Measurements from ENCODE around the gene MTHFD1L. TPM values are rescaled to one million over a fixed set of nuclear protein-coding genes. Genes with fewer than 3 reads are reported as not detected.

The MTHFD1L gene
- total RNA-seq, 4 donors from 2014 or later, result 2.4 to 19.2 (median 8.0) TPM

- H3K27ac ChIP-seq, result no peak overlapping the region
- no peak overlapping the region for H3K4me3 ChIP-seq
- H3K4me1 ChIP-seq, result peaks cover 0 to 9% (median 0%) of the 10 kb centered on the region in 3 donors
- H3K36me3 ChIP-seq, result peaks cover 0 to 10% (median 0%) of the 10 kb centered on the region in 3 donors
- no peak for DNase-seq
- H3K27me3 ChIP-seq, result no peaks in the 10 kb centered on the region
- intact Hi-C loops (cut with DNase I), result no loop called here
- no peak for TF ChIP-seq POLR2A (IDR thresholded peaks at IDR 0.05)
- no peak for TF ChIP-seq CTCF (IDR thresholded peaks at IDR 0.05)
- H3K9me3 ChIP-seq, result no peaks in the 10 kb centered on the region
- 83 to 95% methylated on average over 4 of the region's 4 CpGs for WGBS, 2 donors
Measured at GRCh38 chr6:150969901-150970300, 104.4 kb downstream of the MTHFD1L start.

GRCh38 chr6:150971219-150971618, 105.7 kb downstream of the MTHFD1L start:
- 65 to 76% methylated on average over 8 of the region's 8 CpGs for WGBS, 2 donors
- Histone ChIP-seq H3K4me1 (peaks cover 0 to 9% (median 0%) of the 10 kb centered on the region in 3 donors), H3K36me3 (peaks cover 0 to 10% (median 0%) of the 10 kb centered on the region in 3 donors), H3K27me3 (no peaks in the 10 kb centered on the region), H3K27ac (no peak overlapping the region), H3K9me3 (no peaks in the 10 kb centered on the region), H3K4me3 (no peak overlapping the region)
- intact Hi-C loops (cut with DNase I), result no loop called here
- DNase-seq, result no peak
- TF ChIP-seq CTCF (IDR thresholded peaks at IDR 0.05), result no peak
- no peak for TF ChIP-seq POLR2A (IDR thresholded peaks at IDR 0.05)

GRCh38 chr6:150975136-150975535, 109.6 kb downstream of the MTHFD1L start:
- H3K27ac ChIP-seq, result no peak overlapping the region
- H3K4me1 ChIP-seq, result peaks cover 0 to 4% (median 0%) of the 10 kb centered on the region in 3 donors
- no peak overlapping the region for H3K4me3 ChIP-seq
- H3K9me3 ChIP-seq, result no peaks in the 10 kb centered on the region
- H3K27me3 ChIP-seq, result no peaks in the 10 kb centered on the region
- intact Hi-C loops (cut with DNase I), result no loop called here
- no peak for TF ChIP-seq POLR2A (IDR thresholded peaks at IDR 0.05)
- TF ChIP-seq CTCF (IDR thresholded peaks at IDR 0.05), result no peak
- no peak for DNase-seq
- H3K36me3 ChIP-seq, result peaks cover 0 to 10% (median 0%) of the 10 kb centered on the region in 3 donors
- WGBS, 2 donors, result 89 to 96% methylated on average over 6 of the region's 6 CpGs

GRCh38 chr6:150977281-150977680, 111.8 kb downstream of the MTHFD1L start:
- TF ChIP-seq CTCF (IDR thresholded peaks at IDR 0.05), result no peak
- no peak for TF ChIP-seq POLR2A (IDR thresholded peaks at IDR 0.05)
- Histone ChIP-seq H3K27ac (no peak overlapping the region), H3K9me3 (no peaks in the 10 kb centered on the region), H3K27me3 (no peaks in the 10 kb centered on the region), H3K4me1 (no peaks in the 10 kb centered on the region), H3K36me3 (peaks cover 0 to 10% (median 0%) of the 10 kb centered on the region in 3 donors), H3K4me3 (no peak overlapping the region)
- intact Hi-C loops (cut with DNase I), result no loop called here
- WGBS, 2 donors, result 66 to 72% methylated on average over 2 of the region's 2 CpGs
- DNase-seq, result no peak

- H3K36me3 ChIP-seq, result no peaks in the 10 kb centered on the region
- no peaks in the 10 kb centered on the region for H3K27me3 ChIP-seq
- DNase-seq, result no peak
- no peaks in the 10 kb centered on the region for H3K9me3 ChIP-seq
- no peak overlapping the region for H3K4me3 ChIP-seq
- TF ChIP-seq POLR2A (IDR thresholded peaks at IDR 0.05), result no peak
- TF ChIP-seq CTCF (IDR thresholded peaks at IDR 0.05), result no peak
- H3K4me1 ChIP-seq, result no peaks in the 10 kb centered on the region
- H3K27ac ChIP-seq, result no peak overlapping the region
- WGBS, 2 donors, result 85 to 89% methylated on average over 9 to 10 of the region's 10 CpGs
- intact Hi-C loops (cut with DNase I), result no loop called here
Measured at GRCh38 chr6:150978624-150979023, 113.1 kb downstream of the MTHFD1L start.
